Endothelial cell of umbilical vein (primary cell): ENCODE measurements around the gene OR5AL1. TPM values are rescaled to one million over a fixed set of nuclear protein-coding genes. Genes with fewer than 3 reads are reported as not detected.

Source experiments
- BruUV-seq: library from RNA; stranded (reverse); fragments of 400-500 nt; replicated peaks from 2 replicates; lab custom pipeline; 2021; lab: Mats Ljungman, UMichigan
- CTCF ChIA-PET: fragments of 300-600, 350-600 bp; sonication (Branson Sonifier 250); formaldehyde crosslinking; loops from one replicate; lab custom pipeline; 2021; ENCODE audit warnings: antibody characterized with exemption, inconsistent platforms; lab: Charles Lee
- POLR2A ChIA-PET: fragments of 300-600, 350-600 bp; sonication (Branson Sonifier 250); formaldehyde crosslinking; loops from one replicate; lab custom pipeline; 2021; ENCODE audit warnings: antibody characterized with exemption, inconsistent platforms; lab: Charles Lee
- DNase-seq: peaks from one replicate; pipeline ENCODE4 v3.0.0-alpha.2; 2011; ENCODE audit warnings: low read depth, low spot score
- FAIRE-seq: peaks from 2 replicates; lab custom pipeline; 2011; peaks lifted over from hg19 to GRCh38; lab: Jason Lieb, UNC
- H2AFZ ChIP-seq: 2 replicates; pipeline ENCODE4 v1.6.0; 2012; ENCODE audit warnings: low read depth, low read length, control low read depth, inconsistent platforms
- H3K27ac ChIP-seq: 2 replicates; pipeline ENCODE4 v1.5.1; 2011; ENCODE audit warnings: low read depth, mild to moderate bottlenecking, control low read depth, low read length, moderate library complexity; ENCODE audit not compliant: insufficient read depth
- H3K27me3 ChIP-seq, 2 experiments: 2 replicates each; pipeline versions ENCODE4 v1.6.0 to v1.6.1; 2011; ENCODE audit warnings: low read length in 2 of 2, mixed read lengths in 1 of 2; ENCODE audit not compliant: control insufficient read depth in 2 of 2, insufficient read depth in 2 of 2
- H3K36me3 ChIP-seq, 2 experiments: 2 replicates in 1 of 2; 3 replicates in 1 of 2; pipeline ENCODE4 v1.5.1; 2011; ENCODE audit warnings: low read length in 2 of 2, mild to moderate bottlenecking in 1 of 2, moderate library complexity in 1 of 2; ENCODE audit not compliant: control insufficient read depth in 2 of 2, insufficient read depth in 2 of 2; ENCODE audit errors: extremely low read depth in 1 of 2
- H3K4me1 ChIP-seq: 3 replicates; pipeline ENCODE4 v1.5.1; 2011; ENCODE audit warnings: mild to moderate bottlenecking, low read length; ENCODE audit not compliant: control insufficient read depth, insufficient read depth; ENCODE audit errors: extremely low read depth
- H3K4me2 ChIP-seq: 2 replicates; pipeline ENCODE4 v1.6.1; 2011; ENCODE audit warnings: low read length, control low read depth, mixed read lengths; ENCODE audit not compliant: insufficient read depth
- H3K4me3 ChIP-seq, 3 experiments: fragments of 200-600 bp in 1 of 3; sonication (generic), shearing (Covaris generic) in 1 of 3; replicated peaks in 1 of 3; 2 replicates each; pipeline ENCODE4 v1.5.1; 2011 to 2016; ENCODE audit warnings: control low read depth in 3 of 3, low read length in 3 of 3, mild to moderate bottlenecking in 2 of 3, inconsistent platforms in 1 of 3, low read depth in 1 of 3, moderate library complexity in 1 of 3; ENCODE audit not compliant: insufficient read depth in 1 of 3
- H3K79me2 ChIP-seq: 2 replicates; pipeline ENCODE4 v1.6.0; 2012; ENCODE audit warnings: low read length, inconsistent platforms; ENCODE audit not compliant: control insufficient read depth, insufficient read depth
- H3K9ac ChIP-seq: replicated peaks from 2 replicates; pipeline ENCODE3; 2011; ENCODE audit warnings: low read length, control low read depth; ENCODE audit not compliant: insufficient read depth; ENCODE audit errors: extremely low read depth
- H3K9me1 ChIP-seq: replicated peaks from 3 replicates; pipeline ENCODE4 v1.6.0; 2011; ENCODE audit warnings: mild to moderate bottlenecking, low read length; ENCODE audit not compliant: control insufficient read depth, insufficient read depth; ENCODE audit errors: extremely low read depth
- H3K9me3 ChIP-seq: replicated peaks from 2 replicates; pipeline ENCODE4 v1.5.1; 2012; ENCODE audit warnings: low read length, inconsistent platforms; ENCODE audit not compliant: control insufficient read depth, insufficient read depth
- H4K20me1 ChIP-seq: replicated peaks from 2 replicates; pipeline ENCODE3; 2011; ENCODE audit warnings: mild to moderate bottlenecking, low read length; ENCODE audit not compliant: control insufficient read depth, insufficient read depth; ENCODE audit errors: extremely low read depth
- CTCF ChIP-seq, 2 donors: IDR thresholded peaks; 1 replicate in 1 of 2; 2 replicates in 1 of 2; pipeline ENCODE4 v1.5.1; 2011; ENCODE audit warnings: low read length in 2 of 2, mild to moderate bottlenecking in 2 of 2, moderate library complexity in 2 of 2, control low read depth in 1 of 2, inconsistent platforms in 1 of 2, low read depth in 1 of 2; ENCODE audit not compliant: insufficient read depth in 1 of 2; ENCODE audit errors: extremely low read depth in 1 of 2
- EZH2 ChIP-seq: IDR thresholded peaks from 2 replicates; pipeline ENCODE4 v1.6.1; 2012; ENCODE audit warnings: borderline replicate concordance, low read depth, mild to moderate bottlenecking, moderate library complexity, low read length, inconsistent platforms; ENCODE audit not compliant: severe bottlenecking
- FOS ChIP-seq: IDR thresholded peaks from 2 replicates; pipeline ENCODE4 v1.6.1; 2011; ENCODE audit warnings: mild to moderate bottlenecking, low read length, moderate library complexity, borderline replicate concordance; ENCODE audit not compliant: insufficient read depth
- GATA2 ChIP-seq: IDR thresholded peaks from 2 replicates; pipeline ENCODE4 v1.7.0; 2011; ENCODE audit warnings: low read depth, mild to moderate bottlenecking, moderate library complexity, mixed read lengths, low read length; ENCODE audit not compliant: insufficient read length, insufficient read depth
- JUN ChIP-seq: IDR thresholded peaks from 2 replicates; pipeline ENCODE4 v1.6.1; 2011; ENCODE audit warnings: borderline replicate concordance, low read depth; ENCODE audit not compliant: insufficient read length, insufficient read depth
- MAX ChIP-seq: IDR thresholded peaks from 2 replicates; pipeline ENCODE4 v1.6.1; 2011; ENCODE audit not compliant: insufficient read depth, insufficient read length
- MYC ChIP-seq: IDR thresholded peaks from one replicate; pipeline ENCODE4 v1.6.1; 2011; ENCODE audit warnings: mild to moderate bottlenecking, low read depth, low read length
- POLR2A ChIP-seq: IDR thresholded peaks from 2 replicates; pipeline ENCODE4 v1.6.1; 2012; ENCODE audit warnings: low read depth, mild to moderate bottlenecking, control low read depth, low read length
- POLR2AphosphoS5 ChIP-seq: IDR thresholded peaks from 2 replicates; pipeline ENCODE4 v1.6.1; 2012; ENCODE audit warnings: low read depth, mild to moderate bottlenecking, control low read depth, low read length, moderate library complexity; ENCODE audit not compliant: insufficient read depth
- dilution Hi-C: fragments of 300-500 bp; cut with MboI; formaldehyde crosslinking; loops from one replicate; pipeline ENCODE4 v1.15.0; 2019; ENCODE audit warnings: low sequenced_read_pairs; ENCODE audit not compliant: extremely low pct_ligation_motif_present
- intact Hi-C: fragments of 100-400 bp; cut with micrococcal nuclease; formaldehyde crosslinking; loops from one replicate; pipeline ENCODE4 v1.10.0; 2022
- polyA plus RNA-seq, 4 experiments: library from polyadenylated mRNA; depleted of rRNA in 3 of 4; stranded (reverse) in 3 of 4; unstranded in 1 of 4; fragments of >200 nt; gene quantifications; 2 replicates each; pipeline versions ENCODE4 v1.2.1 to v1.2.3, GENCODE V29; 2011 to 2012; ENCODE audit warnings: missing spikeins in 1 of 4
- total RNA-seq: library from RNA; stranded (reverse); gene quantifications from 2 replicates; pipeline ENCODE4 v1.2.3, GENCODE V29; 2021

The OR5AL1 gene
- total and polyA plus RNA-seq, 2 donors (not counting 3 experiments of a cell fraction or from before 2014, with no cell fraction given), result not detected

- ChIA-PET CTCF (no interaction called here), POLR2A (no interaction called here)
- Histone ChIP-seq H3K9me3 (no peaks in the 10 kb centered on the region), H3K36me3 (no peaks in the 10 kb centered on the region), H3K27me3 (no peaks in the 10 kb centered on the region), H3K79me2 (no peaks in the 10 kb centered on the region), H3K4me2 (no peak overlapping the region), H3K9ac (no peak overlapping the region), H3K27ac (no peak overlapping the region), H2AFZ (no peak overlapping the region), H3K4me3 (no peak overlapping the region), H4K20me1 (no peaks in the 10 kb centered on the region), H3K4me1 (no peaks in the 10 kb centered on the region), H3K9me1 (no peaks in the 10 kb centered on the region)
- BruUV-seq, result no TSS peak
- intact Hi-C loops (no loop called here), dilution Hi-C loops (no loop called here)
- DNase-seq, result no peak
- TF ChIP-seq POLR2AphosphoS5 (no peak), GATA2 (no peak), EZH2 (no peak), POLR2A (no peak), FOS (no peak), CTCF (IDR thresholded peaks at IDR 0.05; ENCODE audit: extremely low read depth in 1 of 2, insufficient read depth in 1 of 2, low read depth in 1 of 2, low read length in 2 of 2) (no peak), JUN (no peak), MYC (no peak), MAX (no peak)
- FAIRE-seq, result no peak
Observed at GRCh38 chr11:56453521-56453920, 41.0 kb downstream of the OR5AL1 start.
